ENCODE data around the gene AMIGO1.

GRCh38 chr1:109527098-109527811 is 17.7 kb upstream of the AMIGO1 start:
- no peak for TF ChIP-seq CTCF (conservative IDR thresholded peaks at IDR 0.05; ENCODE audit: low read depth, low read length)
- no peak for TF ChIP-seq EZH2 (IDR thresholded peaks at IDR 0.05; ENCODE audit: low read length, unreplicated experiment)
- TF ChIP-seq EZH2phosphoT487 (IDR thresholded peaks at IDR 0.05; ENCODE audit: borderline replicate concordance, low read length): no peak
